ENCODE measurements around the gene ADI1. TPM values are rescaled to one million over a fixed set of nuclear protein-coding genes. Genes with fewer than 3 reads are reported as not detected.

Gene ADI1
- total and polyA plus RNA-seq, 2 of the 8 experiments (the other 6 are each of a cell fraction or from before 2014, with no cell fraction given), result 12.2 to 40.2 TPM

DNA sequence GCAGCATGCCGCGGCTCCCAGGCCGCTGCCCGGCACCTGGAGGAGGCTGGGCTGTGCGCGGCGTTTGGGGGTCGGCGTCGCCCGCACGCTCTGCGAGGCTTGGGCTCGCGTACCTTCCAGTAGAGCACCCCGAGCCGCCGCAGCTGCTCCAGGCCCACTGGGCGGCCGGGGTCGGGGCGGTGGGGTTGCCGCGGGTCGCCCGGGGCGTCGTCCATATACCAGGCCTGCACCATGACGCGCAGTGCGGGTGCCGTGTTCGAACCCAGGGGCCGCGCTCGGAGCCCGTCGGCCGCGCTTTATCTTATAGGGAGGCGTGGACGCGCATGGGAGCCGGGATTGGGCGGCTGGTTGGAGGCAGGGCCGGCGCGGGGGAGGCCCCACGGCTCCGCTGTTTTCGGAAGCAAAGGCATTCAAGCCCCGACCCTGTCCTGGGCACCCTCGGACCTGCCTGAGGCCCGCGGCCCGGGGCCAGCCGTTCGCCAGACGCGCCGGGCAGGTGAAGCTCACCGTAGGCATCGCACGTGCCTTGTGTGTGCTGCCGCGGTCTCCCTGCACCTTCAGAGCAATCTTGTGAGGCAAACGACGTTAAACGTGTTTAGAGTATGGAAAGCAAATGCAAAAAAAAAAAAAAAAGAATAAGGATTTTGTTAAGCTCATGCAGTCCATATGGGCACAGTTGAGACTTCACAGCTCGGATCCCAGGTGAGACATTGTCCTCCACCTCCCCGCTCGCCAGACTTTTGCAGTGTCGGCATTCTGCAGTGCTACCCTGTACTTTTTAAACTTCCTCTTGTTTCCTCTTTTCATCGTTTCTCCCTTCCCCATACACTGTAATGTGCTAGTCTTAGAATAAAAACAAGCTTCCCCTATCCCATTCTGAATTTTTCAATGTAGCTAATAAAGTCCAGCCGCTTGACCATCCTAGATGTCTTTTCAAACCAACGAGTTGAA, at the start of gene ADI1 (continued):
- TF ChIP-seq YY1 (IDR thresholded peaks at IDR 0.05; ENCODE audit: low read depth, low read length), result no peak
- TF ChIP-seq, protein P1, sequence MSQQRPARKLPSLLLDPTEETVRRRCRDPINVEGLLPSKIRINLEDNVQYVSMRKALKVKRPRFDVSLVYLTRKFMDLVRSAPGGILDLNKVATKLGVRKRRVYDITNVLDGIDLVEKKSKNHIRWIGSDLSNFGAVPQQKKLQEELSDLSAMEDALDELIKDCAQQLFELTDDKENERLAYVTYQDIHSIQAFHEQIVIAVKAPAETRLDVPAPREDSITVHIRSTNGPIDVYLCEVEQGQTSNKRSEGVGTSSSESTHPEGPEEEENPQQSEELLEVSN (IDR thresholded peaks at IDR 0.05), result peak; percentile 93
- TF ChIP-seq CHD1 (IDR thresholded peaks at IDR 0.05; ENCODE audit: low read depth, low read length), result no peak

All from H1 (cell line).